Esophagus muscularis mucosa (tissue), 4 donors: ENCODE results near the gene NEURL1B. TPM values are rescaled to one million over a fixed set of nuclear protein-coding genes. Genes with fewer than 3 reads are reported as not detected.

Experiments used
- DNase-seq: peaks from one replicate; pipeline ENCODE4 v3.0.0-alpha.2; 2017; ENCODE audit errors: extremely low spot score
- H3K27ac ChIP-seq, 4 donors: fragments of 200-600 bp; sonication (generic); replicated peaks in 1 of 4; 1 replicate in 3 of 4; 2 replicates in 1 of 4; pipeline ENCODE4 v1.5.1; 2016 to 2019; ENCODE audit warnings: mild to moderate bottlenecking in 1 of 4
- H3K27me3 ChIP-seq, 4 donors: fragments of 200-600 bp; sonication (generic); one replicate each; pipeline versions ENCODE4 v1.5.1 to v1.6.0; 2016 to 2019
- H3K36me3 ChIP-seq, 4 donors: fragments of 200-600 bp; sonication (generic); one replicate each; pipeline ENCODE4 v1.5.1; 2016 to 2019
- H3K4me1 ChIP-seq, 4 donors: fragments of 200-600 bp; sonication (generic); one replicate each; pipeline ENCODE4 v1.5.1; 2016 to 2019
- H3K4me3 ChIP-seq, 4 donors: fragments of 200-600 bp; sonication (generic); 1 replicate in 2 of 4; 2 replicates in 2 of 4; pipeline ENCODE4 v1.5.1; 2016 to 2019; ENCODE audit warnings: mild to moderate bottlenecking in 4 of 4, moderate library complexity in 1 of 4
- H3K9me3 ChIP-seq, 4 donors: fragments of 200-600 bp; sonication (generic); 1 replicate in 3 of 4; 2 replicates in 1 of 4; pipeline ENCODE4 v1.5.1; 2016 to 2019
- CTCF ChIP-seq, 3 experiments: fragments of 200-600 bp in 2 of 3; fragments of 450-650 bp in 1 of 3; sonication (generic) in 2 of 3; IDR thresholded peaks; one replicate each; pipeline ENCODE4 v1.5.1; 2017 to 2019; ENCODE audit warnings: antibody characterized with exemption in 3 of 3, mild to moderate bottlenecking in 2 of 3, moderate library complexity in 1 of 3
- EP300 ChIP-seq: sonication (generic); formaldehyde crosslinking; IDR thresholded peaks from one replicate; pipeline ENCODE4 v1.6.1; 2017; ENCODE audit warnings: antibody characterized with exemption
- POLR2A ChIP-seq: fragments of 450-650 bp; IDR thresholded peaks from one replicate; pipeline ENCODE4 v1.6.1; 2017; ENCODE audit warnings: antibody characterized with exemption, moderate library complexity, mild to moderate bottlenecking, low read depth
- POLR2AphosphoS5 ChIP-seq, 2 donors: sonication (generic); formaldehyde crosslinking; IDR thresholded peaks; one replicate each; pipeline ENCODE4 v1.6.1; 2017; ENCODE audit warnings: antibody characterized with exemption in 2 of 2
- WGBS: methylation state at CpG from one replicate; pipeline ENCODE4 v1.1.5; 2018; 5-methylcytosine and 5-hydroxymethylcytosine counted together
- intact Hi-C: fragments of 100-400 bp; cut with DNase I; formaldehyde crosslinking; loops from one replicate; pipeline ENCODE4 v1.15.1; 2023
- total RNA-seq, 4 donors: library from RNA; depleted of rRNA; stranded (reverse); fragments of >200 nt; gene quantifications; one replicate each; pipeline versions ENCODE4 v1.1.0 to v1.2.1, GENCODE V29; 2016

Gene NEURL1B
- total RNA-seq, 4 donors from 2014 or later: 34.1 to 87.1 (median 60.2) TPM

DNA sequence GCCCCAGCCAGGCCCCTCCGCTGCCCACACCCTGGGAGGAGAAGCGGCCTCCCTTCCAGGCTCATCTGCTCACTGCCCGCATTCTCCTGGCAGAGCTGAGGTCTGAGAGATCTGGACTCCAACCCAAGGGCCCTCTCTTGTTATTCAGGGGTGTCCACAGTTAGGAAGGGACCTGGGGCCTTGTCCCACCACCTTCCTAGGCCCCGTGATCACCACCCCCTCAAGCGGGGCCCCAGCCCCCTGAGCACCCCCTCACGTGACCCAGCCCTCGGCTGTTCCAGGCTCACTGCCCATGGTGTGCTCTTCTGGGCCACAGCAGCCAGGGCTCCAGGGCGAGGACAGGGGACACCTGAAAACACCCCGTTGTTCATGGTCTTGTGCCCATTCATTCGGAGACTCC is 48.7 kb downstream of the NEURL1B start:
- no peaks in the 10 kb centered on the region for H3K9me3 ChIP-seq
- no peaks in the 10 kb centered on the region for H3K27me3 ChIP-seq
- no peak for TF ChIP-seq POLR2A
- peak overlapping the region; percentile 68 to 76 (median 70) for H3K27ac ChIP-seq
- no peak overlapping the region for H3K4me3 ChIP-seq
- H3K36me3 ChIP-seq: peaks cover 0 to 52% (median 27%) of the 10 kb centered on the region in 4 donors
- no peak for DNase-seq
- H3K4me1 ChIP-seq: peaks cover 62 to 89% (median 78%) of the 10 kb centered on the region in 4 donors
- 74% methylated on average over 10 of the region's 10 CpGs for WGBS
- intact Hi-C loops: loop anchor here (5.0 kb wide), 1 partner anchor 132 kb away; no protein-coding TSS in a partner anchor

GRCh38 chr5:172690258-172691075 is 49.4 kb downstream of the NEURL1B start:
- Histone ChIP-seq H3K4me3 (no peak overlapping the region), H3K27me3 (no peaks in the 10 kb centered on the region), H3K36me3 (peaks cover 0 to 48% (median 27%) of the 10 kb centered on the region in 4 donors), H3K27ac (peak overlapping the region; percentile 68 to 76 (median 70)), H3K9me3 (no peaks in the 10 kb centered on the region), H3K4me1 (peaks cover 66 to 91% (median 83%) of the 10 kb centered on the region in 4 donors)
- intact Hi-C loops: loop anchor here (5.0 kb wide), 1 partner anchor 133 kb away; no protein-coding TSS in a partner anchor
- TF ChIP-seq POLR2A (no peak), POLR2AphosphoS5 (IDR thresholded peaks at IDR 0.05) (no peak), EP300 (no peak), CTCF (IDR thresholded peaks at IDR 0.05) (no peak)
- DNase-seq: no peak
- WGBS: 83% methylated on average over 14 of the region's 24 CpGs

- Histone ChIP-seq H3K27me3 (no peaks in the 10 kb centered on the region), H3K9me3 (no peaks in the 10 kb centered on the region), H3K27ac (no peak overlapping the region), H3K4me3 (no peak overlapping the region), H3K36me3 (peaks cover 0 to 38% (median 16%) of the 10 kb centered on the region in 4 donors), H3K4me1 (peaks cover 71 to 91% (median 84%) of the 10 kb centered on the region in 4 donors)
- intact Hi-C loops: loop anchor here (5.0 kb wide), 1 partner anchor 135 kb away; no protein-coding TSS in a partner anchor
- WGBS: 83% methylated on average over 7 of the region's 7 CpGs
- TF ChIP-seq CTCF (IDR thresholded peaks at IDR 0.05) (no peak), POLR2A (no peak), POLR2AphosphoS5 (IDR thresholded peaks at IDR 0.05) (no peak), EP300 (no peak)
- DNase-seq: no peak
These were observed 50.8 kb downstream of the NEURL1B start for GRCh38 chr5:172691886-172692285.

- H3K27ac ChIP-seq: peak overlapping the region; percentile 70 to 84 (median 79)
These were observed 51.4 kb downstream of the NEURL1B start for GRCh38 chr5:172692451-172692850.

More at GRCh38 chr5:172692451-172692850, 51.4 kb downstream of the NEURL1B start:
- Histone ChIP-seq H3K36me3 (peaks cover 0 to 33% (median 11%) of the 10 kb centered on the region in 4 donors), H3K4me1 (peaks cover 72 to 90% (median 83%) of the 10 kb centered on the region in 4 donors), H3K9me3 (no peaks in the 10 kb centered on the region), H3K4me3 (no peak overlapping the region), H3K27me3 (no peaks in the 10 kb centered on the region)
- 71% methylated on average over 6 of the region's 6 CpGs for WGBS
- DNase-seq: no peak
- no peak for TF ChIP-seq POLR2A
- no peak for TF ChIP-seq CTCF (IDR thresholded peaks at IDR 0.05)
- TF ChIP-seq POLR2AphosphoS5 (IDR thresholded peaks at IDR 0.05): no peak
- TF ChIP-seq EP300: no peak
- intact Hi-C loops: loop anchor here (5.0 kb wide), 1 partner anchor 135 kb away; no protein-coding TSS in a partner anchor
